T-helper 2 cell treated with Interferon-gamma antibody and Interleukin-4, amounts not matched to agents 5 μg/mL and 100 μg/mL, for 36 hours (primary cell): ENCODE results near the gene ZFP64.
"Not testable (repeated sequence)": the region's sequence is repeated elsewhere in the genome, so short reads cannot be mapped to it uniquely, and the experiment has no call there.

Experiments
- DNase-seq: peaks from one replicate; pipeline ENCODE4 v3.0.0; 2021; ENCODE audit warnings: low spot score
- H3K27ac Mint-ChIP-seq: one replicate; pipeline ENCODE4 v1.8.0; 2021; ENCODE audit warnings: mild to moderate bottlenecking, mixed read lengths
- H3K27me3 Mint-ChIP-seq: one replicate; pipeline ENCODE4 v1.8.0; 2021; ENCODE audit warnings: low read depth, mixed read lengths
- H3K36me3 Mint-ChIP-seq: one replicate; pipeline ENCODE4 v1.8.0; 2021; ENCODE audit warnings: low read depth, mixed read lengths
- H3K4me1 Mint-ChIP-seq: one replicate; pipeline ENCODE4 v1.8.0; 2021; ENCODE audit warnings: low read depth, mixed read lengths
- H3K4me3 Mint-ChIP-seq: one replicate; pipeline ENCODE4 v1.8.0; 2022; ENCODE audit warnings: mild to moderate bottlenecking, moderate library complexity, mixed read lengths
- H3K9me3 Mint-ChIP-seq: one replicate; pipeline ENCODE4 v1.8.0; 2021; ENCODE audit warnings: mixed read lengths

Gene ZFP64

GRCh38 chr20:52191132-52191915, at the start of gene ZFP64:
ZFP64 (minus strand) TSS chr20:52191779; CDS start chr20:52191636, 143 bp downstream.
- peak within 1 kb of the TSS; percentile 93 for H3K4me3 Mint-ChIP-seq
- peak within 1 kb of the TSS; percentile 90 for H3K27ac Mint-ChIP-seq
- DNase-seq: peak; percentile 75
- peaks cover 17% of the 10 kb centered on the region for H3K4me1 Mint-ChIP-seq
- no peaks in the 10 kb centered on the region for H3K9me3 Mint-ChIP-seq
- H3K36me3 Mint-ChIP-seq: no peaks in the 10 kb centered on the region
- no peaks in the 10 kb centered on the region for H3K27me3 Mint-ChIP-seq

- H3K4me1 Mint-ChIP-seq: no peaks in the 10 kb centered on the region
- DNase-seq: no peak
- H3K27ac Mint-ChIP-seq: no peak overlapping the region
- H3K36me3 Mint-ChIP-seq: no peaks in the 10 kb centered on the region
- no peak overlapping the region for H3K4me3 Mint-ChIP-seq
- H3K9me3 Mint-ChIP-seq: no peaks in the 10 kb centered on the region
- H3K27me3 Mint-ChIP-seq: peaks cover 3% of the 10 kb centered on the region
These were observed 49.2 kb upstream of the ZFP64 start for GRCh38 chr20:52240802-52241201.

GRCh38 chr20:52239102-52239501, 47.5 kb upstream of the ZFP64 start:
- H3K36me3 Mint-ChIP-seq: no peaks in the 10 kb centered on the region
- H3K27me3 Mint-ChIP-seq: peaks cover 3% of the 10 kb centered on the region
- no peak overlapping the region for H3K27ac Mint-ChIP-seq
- DNase-seq: no peak
- no peaks in the 10 kb centered on the region for H3K9me3 Mint-ChIP-seq
- no peak overlapping the region for H3K4me3 Mint-ChIP-seq
- H3K4me1 Mint-ChIP-seq: no peaks in the 10 kb centered on the region

GRCh38 chr20:52236292-52236691, 44.7 kb upstream of the ZFP64 start:
- Mint-ChIP-seq H3K27me3 (peaks cover 3% of the 10 kb centered on the region), H3K9me3 (no peaks in the 10 kb centered on the region), H3K4me3 (no peak overlapping the region), H3K4me1 (no peaks in the 10 kb centered on the region), H3K36me3 (no peaks in the 10 kb centered on the region), H3K27ac (no peak overlapping the region)
- DNase-seq: no peak

- no peaks in the 10 kb centered on the region for H3K9me3 Mint-ChIP-seq
- H3K4me1 Mint-ChIP-seq: no peaks in the 10 kb centered on the region
- DNase-seq: no peak
- H3K4me3 Mint-ChIP-seq: no peak overlapping the region
- no peaks in the 10 kb centered on the region for H3K36me3 Mint-ChIP-seq
- no peak overlapping the region for H3K27ac Mint-ChIP-seq
- H3K27me3 Mint-ChIP-seq: peaks cover 3% of the 10 kb centered on the region
These were observed 43.5 kb upstream of the ZFP64 start for GRCh38 chr20:52235129-52235528.

GRCh38 chr20:52234302-52235045, 42.9 kb upstream of the ZFP64 start:
- Mint-ChIP-seq H3K27me3 (peaks cover 3% of the 10 kb centered on the region), H3K36me3 (no peaks in the 10 kb centered on the region), H3K27ac (no peak overlapping the region), H3K4me3 (no peak overlapping the region), H3K4me1 (no peaks in the 10 kb centered on the region), H3K9me3 (no peaks in the 10 kb centered on the region)
- no peak for DNase-seq

- Mint-ChIP-seq H3K9me3 (no peaks in the 10 kb centered on the region), H3K27me3 (no peaks in the 10 kb centered on the region), H3K36me3 (no peaks in the 10 kb centered on the region), H3K27ac (no peak overlapping the region), H3K4me3 (no peak overlapping the region), H3K4me1 (no peaks in the 10 kb centered on the region)
- no peak for DNase-seq
These were observed 39.7 kb upstream of the ZFP64 start for GRCh38 chr20:52231230-52231746.

- DNase-seq: no peak
- no peaks in the 10 kb centered on the region for H3K36me3 Mint-ChIP-seq
- H3K4me3 Mint-ChIP-seq: no peak overlapping the region
- H3K27ac Mint-ChIP-seq: no peak overlapping the region
- no peaks in the 10 kb centered on the region for H3K4me1 Mint-ChIP-seq
- no peaks in the 10 kb centered on the region for H3K27me3 Mint-ChIP-seq
- H3K9me3 Mint-ChIP-seq: no peaks in the 10 kb centered on the region
These were observed 38.8 kb upstream of the ZFP64 start for GRCh38 chr20:52230409-52230808.

GRCh38 chr20:52229346-52229745, 37.8 kb upstream of the ZFP64 start:
- not testable (repeated sequence) for H3K9me3 Mint-ChIP-seq, H3K4me1 Mint-ChIP-seq, H3K27me3 Mint-ChIP-seq, H3K4me3 Mint-ChIP-seq, H3K36me3 Mint-ChIP-seq, DNase-seq, H3K27ac Mint-ChIP-seq

- H3K9me3 Mint-ChIP-seq: peaks cover 6% of the 10 kb centered on the region
- H3K27me3 Mint-ChIP-seq: no peaks in the 10 kb centered on the region
- no peak overlapping the region for H3K4me3 Mint-ChIP-seq
- no peaks in the 10 kb centered on the region for H3K36me3 Mint-ChIP-seq
- no peak for DNase-seq
- no peak overlapping the region for H3K27ac Mint-ChIP-seq
- H3K4me1 Mint-ChIP-seq: no peaks in the 10 kb centered on the region
These were observed 34.8 kb upstream of the ZFP64 start for GRCh38 chr20:52226370-52226769.

GRCh38 chr20:52224920-52225319, 33.3 kb upstream of the ZFP64 start:
- Mint-ChIP-seq H3K27me3 (no peaks in the 10 kb centered on the region), H3K36me3 (no peaks in the 10 kb centered on the region), H3K27ac (no peak overlapping the region), H3K9me3 (peaks cover 11% of the 10 kb centered on the region), H3K4me1 (no peaks in the 10 kb centered on the region), H3K4me3 (no peak overlapping the region)
- DNase-seq: no peak

GRCh38 chr20:52221362-52221761, 29.8 kb upstream of the ZFP64 start:
- H3K9me3 Mint-ChIP-seq: peaks cover 11% of the 10 kb centered on the region
- not testable (repeated sequence) for DNase-seq, H3K4me3 Mint-ChIP-seq

GRCh38 chr20:52220891-52221290, 29.3 kb upstream of the ZFP64 start:
- peaks cover 11% of the 10 kb centered on the region for H3K9me3 Mint-ChIP-seq
- not testable (repeated sequence) for H3K27ac Mint-ChIP-seq, H3K4me3 Mint-ChIP-seq, H3K27me3 Mint-ChIP-seq, DNase-seq, H3K36me3 Mint-ChIP-seq, H3K4me1 Mint-ChIP-seq

More at GRCh38 chr20:52221362-52221761, 29.8 kb upstream of the ZFP64 start:
- H3K36me3 Mint-ChIP-seq, H3K27ac Mint-ChIP-seq, H3K4me1 Mint-ChIP-seq, H3K27me3 Mint-ChIP-seq: not testable (repeated sequence)

- Mint-ChIP-seq H3K4me1 (no peaks in the 10 kb centered on the region), H3K27ac (no peak overlapping the region), H3K9me3 (peaks cover 11% of the 10 kb centered on the region), H3K4me3 (no peak overlapping the region), H3K27me3 (no peaks in the 10 kb centered on the region), H3K36me3 (no peaks in the 10 kb centered on the region)
- no peak for DNase-seq
These were observed 27.9 kb upstream of the ZFP64 start for GRCh38 chr20:52219441-52219840.
